A673 (cell line): ENCODE results near the gene FNBP1L.

Source experiments
- CTCF ChIP-seq: fragments of 300-800, 200-600 bp; sonication (generic); conservative IDR thresholded peaks from 2 replicates; pipeline ENCODE4 v1.5.1; 2017; ENCODE audit warnings: low read depth, mild to moderate bottlenecking, antibody characterized with exemption, low read length, moderate library complexity, mixed read lengths
- EZH2 ChIP-seq: fragments of 200-600 bp; sonication (generic); IDR thresholded peaks from 2 replicates; pipeline ENCODE4 v1.6.1; 2017; ENCODE audit warnings: borderline replicate concordance, low read depth, mild to moderate bottlenecking, mixed read lengths, antibody characterized with exemption, low read length; ENCODE audit not compliant: poor library complexity, severe bottlenecking

- no peak; the same call in 1 of the 2 replicates for TF ChIP-seq CTCF
- TF ChIP-seq EZH2, result no peak
Measured at GRCh38 chr1:93448292-93448982, 519 bp downstream of the FNBP1L start.
